ENCODE data around the gene COG1.

COG1 gene

GRCh38 chr17:73223626-73224230 lies 30.9 kb downstream of the COG1 start:
- in situ Hi-C loops (cut with MboI; ENCODE audit: low sequenced_read_pairs): no loop called here

- in situ Hi-C loops (cut with MboI; ENCODE audit: low sequenced_read_pairs): no loop called here
Measured at GRCh38 chr17:73224237-73224636, 31.4 kb downstream of the COG1 start.

- in situ Hi-C loops (cut with MboI; ENCODE audit: low sequenced_read_pairs): no loop called here
Measured at GRCh38 chr17:73224663-73225305, 31.9 kb downstream of the COG1 start.

- in situ Hi-C loops (cut with MboI; ENCODE audit: low sequenced_read_pairs): no loop called here
Measured at GRCh38 chr17:73226556-73227172, 33.8 kb downstream of the COG1 start.

GRCh38 chr17:73227379-73227778 lies 34.5 kb downstream of the COG1 start:
- in situ Hi-C loops (cut with MboI; ENCODE audit: low sequenced_read_pairs): no loop called here

GRCh38 chr17:73227944-73228343 lies 35.1 kb downstream of the COG1 start:
- in situ Hi-C loops (cut with MboI; ENCODE audit: low sequenced_read_pairs): no loop called here

- in situ Hi-C loops (cut with MboI; ENCODE audit: low sequenced_read_pairs): no loop called here
Measured at GRCh38 chr17:73228748-73229236, 35.9 kb downstream of the COG1 start.

GRCh38 chr17:73230088-73230487 lies 37.2 kb downstream of the COG1 start:
- in situ Hi-C loops (cut with MboI; ENCODE audit: low sequenced_read_pairs): no loop called here

GRCh38 chr17:73231395-73231794 lies 38.5 kb downstream of the COG1 start:
- in situ Hi-C loops (cut with MboI; ENCODE audit: low sequenced_read_pairs): no loop called here

GRCh38 chr17:73231841-73232586 lies 39.2 kb downstream of the COG1 start:
- in situ Hi-C loops (cut with MboI; ENCODE audit: low sequenced_read_pairs): no loop called here

- in situ Hi-C loops (cut with MboI; ENCODE audit: low sequenced_read_pairs): no loop called here
Measured at GRCh38 chr17:73232587-73233373, 39.9 kb downstream of the COG1 start.

- in situ Hi-C loops (cut with MboI; ENCODE audit: low sequenced_read_pairs): no loop called here
Measured at GRCh38 chr17:73234736-73235135, 41.9 kb downstream of the COG1 start.

GRCh38 chr17:73237714-73238113 lies 44.9 kb downstream of the COG1 start:
- in situ Hi-C loops (cut with MboI; ENCODE audit: low sequenced_read_pairs): no loop called here

GRCh38 chr17:73240561-73240960 lies 47.7 kb downstream of the COG1 start:
- in situ Hi-C loops (cut with MboI; ENCODE audit: low sequenced_read_pairs): no loop called here

GRCh38 chr17:73247726-73248125 lies 54.9 kb downstream of the COG1 start:
- in situ Hi-C loops (cut with MboI; ENCODE audit: low sequenced_read_pairs): no loop called here

- in situ Hi-C loops (cut with MboI; ENCODE audit: low sequenced_read_pairs): no loop called here
Measured at GRCh38 chr17:73248532-73248931, 55.7 kb downstream of the COG1 start.

GRCh38 chr17:73249700-73250099 lies 56.8 kb downstream of the COG1 start:
- in situ Hi-C loops (cut with MboI; ENCODE audit: low sequenced_read_pairs): no loop called here

GRCh38 chr17:73250851-73251640 lies 58.2 kb downstream of the COG1 start:
- in situ Hi-C loops (cut with MboI; ENCODE audit: low sequenced_read_pairs): no loop called here

- in situ Hi-C loops (cut with MboI; ENCODE audit: low sequenced_read_pairs): no loop called here
Measured at GRCh38 chr17:73251871-73252270, 59.0 kb downstream of the COG1 start.

- in situ Hi-C loops (cut with MboI; ENCODE audit: low sequenced_read_pairs): loop anchor here (5.0 kb wide), 1 partner anchor 117 kb away; no protein-coding TSS in a partner anchor
Measured at GRCh38 chr17:73255671-73256181, 62.9 kb downstream of the COG1 start.
